ENCODE measurements around the gene TSPAN9. TPM values are rescaled to one million over a fixed set of nuclear protein-coding genes. Genes with fewer than 3 reads are reported as not detected.

TSPAN9 gene
- total RNA-seq, 1 experiment from 2014 or later, result 35.5 TPM

- peaks cover 41% of the 10 kb centered on the region for H3K4me1 ChIP-seq (ENCODE audit: insufficient read depth, low read length, poor library complexity, severe bottlenecking)
- POLR2A ChIA-PET (ENCODE audit: low non-redundant PET), result no interaction called here
- no peak overlapping the region for H3K27ac ChIP-seq (ENCODE audit: low read depth, low read length, poor library complexity, severe bottlenecking)
- intact Hi-C loops (cut with micrococcal nuclease; ENCODE audit: unreplicated experiment), result no loop called here
- H3K27me3 ChIP-seq (replicated peaks; ENCODE audit: insufficient read depth, low read depth, low read length, poor library complexity), result no peaks in the 10 kb centered on the region
- DNase-seq (ENCODE audit: low spot score), result no peak
- H3K36me3 ChIP-seq (ENCODE audit: insufficient read depth, low read length, poor library complexity, severe bottlenecking), result no peaks in the 10 kb centered on the region
- CTCF ChIA-PET, result no interaction called here
- no peaks in the 10 kb centered on the region for H3K9me3 ChIP-seq (ENCODE audit: low read depth, low read length, poor library complexity, severe bottlenecking)
- BruUV-seq (replicated peaks), result no TSS peak
- H3K4me3 ChIP-seq (ENCODE audit: low read depth, low read length, poor library complexity, severe bottlenecking), result no peak overlapping the region
- TF ChIP-seq EZH2 (IDR thresholded peaks at IDR 0.05; ENCODE audit: borderline replicate concordance, low read depth, low read length, poor library complexity, severe bottlenecking), result no peak
- TF ChIP-seq, protein P1, sequence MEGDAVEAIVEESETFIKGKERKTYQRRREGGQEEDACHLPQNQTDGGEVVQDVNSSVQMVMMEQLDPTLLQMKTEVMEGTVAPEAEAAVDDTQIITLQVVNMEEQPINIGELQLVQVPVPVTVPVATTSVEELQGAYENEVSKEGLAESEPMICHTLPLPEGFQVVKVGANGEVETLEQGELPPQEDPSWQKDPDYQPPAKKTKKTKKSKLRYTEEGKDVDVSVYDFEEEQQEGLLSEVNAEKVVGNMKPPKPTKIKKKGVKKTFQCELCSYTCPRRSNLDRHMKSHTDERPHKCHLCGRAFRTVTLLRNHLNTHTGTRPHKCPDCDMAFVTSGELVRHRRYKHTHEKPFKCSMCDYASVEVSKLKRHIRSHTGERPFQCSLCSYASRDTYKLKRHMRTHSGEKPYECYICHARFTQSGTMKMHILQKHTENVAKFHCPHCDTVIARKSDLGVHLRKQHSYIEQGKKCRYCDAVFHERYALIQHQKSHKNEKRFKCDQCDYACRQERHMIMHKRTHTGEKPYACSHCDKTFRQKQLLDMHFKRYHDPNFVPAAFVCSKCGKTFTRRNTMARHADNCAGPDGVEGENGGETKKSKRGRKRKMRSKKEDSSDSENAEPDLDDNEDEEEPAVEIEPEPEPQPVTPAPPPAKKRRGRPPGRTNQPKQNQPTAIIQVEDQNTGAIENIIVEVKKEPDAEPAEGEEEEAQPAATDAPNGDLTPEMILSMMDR (conservative IDR thresholded peaks at IDR 0.05; ENCODE audit: low read depth, low read length), result no peak
Observed at GRCh38 chr12:3253682-3254275, 176.6 kb downstream of the TSPAN9 start.

DNA sequence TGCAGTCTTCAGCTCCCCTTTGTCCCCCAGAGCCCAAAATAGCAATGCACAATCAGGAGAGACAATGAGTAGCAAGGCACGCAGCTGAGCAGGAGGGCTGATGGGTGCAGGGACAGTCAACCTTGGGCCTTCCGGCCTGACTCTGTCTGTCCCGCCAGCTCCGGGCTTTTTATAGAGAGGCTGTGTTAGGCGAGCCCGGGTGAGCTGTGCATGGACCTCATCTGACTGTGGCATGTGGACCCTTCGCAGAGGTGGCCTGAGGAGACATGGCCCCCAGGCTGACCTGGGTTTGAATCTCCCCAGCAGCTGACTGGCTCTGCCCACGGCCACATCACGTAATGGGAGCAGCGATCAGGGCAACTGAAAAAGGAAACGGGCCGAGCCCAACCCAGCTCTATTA lies 177.9 kb downstream of the TSPAN9 start:
- no peak for DNase-seq (ENCODE audit: low spot score)
- Histone ChIP-seq H3K9me3 (ENCODE audit: low read depth, low read length, poor library complexity, severe bottlenecking) (no peaks in the 10 kb centered on the region), H3K27ac (ENCODE audit: low read depth, low read length, poor library complexity, severe bottlenecking) (no peak overlapping the region), H3K4me3 (ENCODE audit: low read depth, low read length, poor library complexity, severe bottlenecking) (no peak overlapping the region), H3K36me3 (ENCODE audit: insufficient read depth, low read length, poor library complexity, severe bottlenecking) (no peaks in the 10 kb centered on the region), H3K27me3 (replicated peaks; ENCODE audit: insufficient read depth, low read depth, low read length, poor library complexity) (no peaks in the 10 kb centered on the region), H3K4me1 (ENCODE audit: insufficient read depth, low read length, poor library complexity, severe bottlenecking) (peaks cover 29% of the 10 kb centered on the region)
- POLR2A ChIA-PET (ENCODE audit: low non-redundant PET), result interaction anchor here (0.6 kb wide), 1 partner anchor 75 kb away, joined by 3 read pairs; no protein-coding TSS in a partner anchor
- CTCF ChIA-PET, result no interaction called here
- no peak for TF ChIP-seq EZH2 (IDR thresholded peaks at IDR 0.05; ENCODE audit: borderline replicate concordance, low read depth, low read length, poor library complexity, severe bottlenecking)
- TF ChIP-seq, protein P1 (conservative IDR thresholded peaks at IDR 0.05; ENCODE audit: low read depth, low read length), result no peak
- BruUV-seq (replicated peaks), result no TSS peak
- intact Hi-C loops (cut with micrococcal nuclease; ENCODE audit: unreplicated experiment), result no loop called here

GRCh38 chr12:3256103-3256631 lies 179.0 kb downstream of the TSPAN9 start:
- BruUV-seq (replicated peaks), result no TSS peak
- intact Hi-C loops (cut with micrococcal nuclease; ENCODE audit: unreplicated experiment), result no loop called here
- no peak overlapping the region for H3K27ac ChIP-seq (ENCODE audit: low read depth, low read length, poor library complexity, severe bottlenecking)
- DNase-seq (ENCODE audit: low spot score), result no peak
- POLR2A ChIA-PET (ENCODE audit: low non-redundant PET), result no interaction called here
- no peak for TF ChIP-seq EZH2 (IDR thresholded peaks at IDR 0.05; ENCODE audit: borderline replicate concordance, low read depth, low read length, poor library complexity, severe bottlenecking)
- TF ChIP-seq, protein P1 (conservative IDR thresholded peaks at IDR 0.05; ENCODE audit: low read depth, low read length), result no peak
- no peaks in the 10 kb centered on the region for H3K36me3 ChIP-seq (ENCODE audit: insufficient read depth, low read length, poor library complexity, severe bottlenecking)
- H3K27me3 ChIP-seq (replicated peaks; ENCODE audit: insufficient read depth, low read depth, low read length, poor library complexity), result no peaks in the 10 kb centered on the region
- CTCF ChIA-PET, result interaction anchor here (0.6 kb wide), 1 partner anchor 132 kb away, joined by 5 read pairs; no protein-coding TSS in a partner anchor
- H3K4me3 ChIP-seq (ENCODE audit: low read depth, low read length, poor library complexity, severe bottlenecking), result no peak overlapping the region
- H3K9me3 ChIP-seq (ENCODE audit: low read depth, low read length, poor library complexity, severe bottlenecking), result no peaks in the 10 kb centered on the region
- H3K4me1 ChIP-seq (ENCODE audit: insufficient read depth, low read length, poor library complexity, severe bottlenecking), result peaks cover 17% of the 10 kb centered on the region
